ENCODE results near the gene TLE4.

GRCh38 chr9:79565245-79565644 lies 6.5 kb upstream of the TLE4 start:
- TF ChIP-seq CTCF (IDR thresholded peaks at IDR 0.05) (no peak), POLR2AphosphoS5 (IDR thresholded peaks at IDR 0.05; ENCODE audit: low read depth, low read length) (no peak)

All from SK-N-SH (cell line).